Stimulated activated CD4-positive, alpha-beta T cell treated with anti-CD3 and anti-CD28 coated beads, TNF-alpha, amount 100 ng/mL, for 24 hours (primary cell): ENCODE results near the gene BCAN.

Source experiments
- DNase-seq, 3 experiments: peaks; one replicate each; pipeline ENCODE4 v3.0.0-alpha.2; 2020; ENCODE audit warnings: low read depth in 3 of 3

The BCAN gene

GRCh38 chr1:156662005-156662799 lies 20.3 kb downstream of the BCAN start:
- no peak for DNase-seq

- DNase-seq = no peak
These were observed 20.8 kb downstream of the BCAN start for GRCh38 chr1:156662800-156663055.

- DNase-seq = no peak
These were observed 21.3 kb downstream of the BCAN start for GRCh38 chr1:156663178-156663577.

GRCh38 chr1:156664046-156664766 lies 22.3 kb downstream of the BCAN start:
- no peak for DNase-seq

GRCh38 chr1:156664767-156665411 lies 23.0 kb downstream of the BCAN start:
- DNase-seq = no peak

GRCh38 chr1:156665539-156665938 lies 23.6 kb downstream of the BCAN start:
- no peak for DNase-seq

GRCh38 chr1:156666862-156667609 lies 25.1 kb downstream of the BCAN start:
- no peak for DNase-seq

GRCh38 chr1:156667610-156667967 lies 25.7 kb downstream of the BCAN start:
- no peak for DNase-seq

- no peak for DNase-seq
These were observed 26.2 kb downstream of the BCAN start for GRCh38 chr1:156667968-156668709.

- no peak for DNase-seq
These were observed 27.1 kb downstream of the BCAN start for GRCh38 chr1:156668801-156669637.

- no peak for DNase-seq
These were observed 27.9 kb downstream of the BCAN start for GRCh38 chr1:156669794-156670193.

- DNase-seq = no peak
These were observed 28.4 kb downstream of the BCAN start for GRCh38 chr1:156670359-156670758.

- no peak for DNase-seq
These were observed 28.9 kb downstream of the BCAN start for GRCh38 chr1:156670791-156671190.

GRCh38 chr1:156671804-156672203 lies 29.9 kb downstream of the BCAN start:
- DNase-seq = no peak

GRCh38 chr1:156673387-156674121 lies 31.6 kb downstream of the BCAN start:
- DNase-seq = no peak

- no peak for DNase-seq
These were observed 33.5 kb downstream of the BCAN start for GRCh38 chr1:156675210-156676113.

- DNase-seq = no peak
These were observed 34.4 kb downstream of the BCAN start for GRCh38 chr1:156676114-156676819.
